Panc1 (cell line): ENCODE data around the gene KCNA10. TPM values are rescaled to one million over a fixed set of nuclear protein-coding genes. Genes with fewer than 3 reads are reported as not detected.

Source experiments
- ATAC-seq: fragments of 200-7000 bp; cut with Tn5 transposase; 2 replicates; pipeline ENCODE4 v1.9.1; 2020; ENCODE audit warnings: mild to moderate bottlenecking, moderate library complexity
- BruUV-seq: library from RNA; stranded (reverse); fragments of 400-500 nt; replicated peaks from 2 replicates; lab custom pipeline; 2021; lab: Mats Ljungman, UMichigan
- CTCF ChIA-PET: fragments of 300-600 bp; sonication (Branson Sonifier 250); formaldehyde crosslinking; loops from one replicate; lab custom pipeline; 2022; ENCODE audit warnings: antibody characterized with exemption; lab: Charles Lee
- POLR2A ChIA-PET: fragments of 300-600 bp; sonication (Branson Sonifier 250); formaldehyde crosslinking; loops from one replicate; lab custom pipeline; 2022; ENCODE audit warnings: antibody characterized with exemption; lab: Charles Lee
- DNase-seq: peaks from one replicate; pipeline ENCODE4 v3.0.0-alpha.2; 2010; ENCODE audit warnings: low read depth, low spot score
- H3K27ac ChIP-seq: 2 replicates; pipeline ENCODE4 v1.5.1; 2011; ENCODE audit warnings: mild to moderate bottlenecking, low read length, inconsistent platforms
- H3K27me3 ChIP-seq: fragments of 200-500 bp; sonication (Bioruptor generic); 2 replicates; pipeline ENCODE4 v1.6.0; 2014; ENCODE audit warnings: low read length, inconsistent platforms; ENCODE audit not compliant: control insufficient read depth, insufficient read depth
- H3K36me3 ChIP-seq: fragments of 200-500 bp; sonication (Bioruptor generic); 2 replicates; pipeline ENCODE4 v1.5.1; 2014; ENCODE audit warnings: inconsistent platforms, mild to moderate bottlenecking, low read length, moderate library complexity; ENCODE audit not compliant: control insufficient read depth, insufficient read depth
- H3K4me1 ChIP-seq: 2 replicates; pipeline ENCODE4 v1.5.1; 2011; ENCODE audit warnings: inconsistent platforms, mild to moderate bottlenecking, low read length, moderate library complexity; ENCODE audit not compliant: control insufficient read depth, insufficient read depth
- H3K4me3 ChIP-seq, 2 experiments: 2 replicates each; pipeline ENCODE4 v1.5.1; 2011 to 2012; ENCODE audit warnings: low read depth in 2 of 2, low read length in 2 of 2, mild to moderate bottlenecking in 2 of 2, inconsistent platforms in 1 of 2, moderate library complexity in 1 of 2
- H3K9me3 ChIP-seq: fragments of 200-500 bp; sonication (Bioruptor generic); 2 replicates; pipeline ENCODE4 v1.5.1; 2014; ENCODE audit warnings: low read depth, mild to moderate bottlenecking, inconsistent platforms, low read length, moderate library complexity; ENCODE audit not compliant: control insufficient read depth, insufficient read depth
- POLR2AphosphoS5 ChIP-seq: IDR thresholded peaks from 2 replicates; pipeline ENCODE4 v1.6.1; 2012; ENCODE audit warnings: mild to moderate bottlenecking, low read depth, low read length, moderate library complexity
- SIN3A ChIP-seq: IDR thresholded peaks from 2 replicates; pipeline ENCODE4 v1.6.1; 2012; ENCODE audit warnings: low read depth, mild to moderate bottlenecking, low read length, moderate library complexity, borderline replicate concordance; ENCODE audit not compliant: insufficient read depth
- TCF7L2 ChIP-seq: IDR thresholded peaks from 2 replicates; pipeline ENCODE4 v1.6.1; 2011; ENCODE audit warnings: mild to moderate bottlenecking, low read depth, low read length, inconsistent platforms
- in situ Hi-C: cut with HindIII; loops from 2 replicates; pipeline ENCODE4 v1.10.0; 2016; ENCODE audit warnings: low sequenced_read_pairs, low pct_unique_long_range_greater_than_20kb
- intact Hi-C: fragments of 100-400 bp; cut with micrococcal nuclease; formaldehyde crosslinking; loops from one replicate; pipeline ENCODE4 v1.10.0; 2022; ENCODE audit not compliant: unreplicated experiment
- total RNA-seq: library from RNA; stranded (reverse); gene quantifications from one replicate; pipeline ENCODE4 v1.2.1, GENCODE V29; 2021; ENCODE audit not compliant: unreplicated experiment
- TF ChIP-seq, protein P1 (sequence below): fragments of 450-650 bp; IDR thresholded peaks from 2 replicates; pipeline ENCODE4 v1.5.1; 2017; ENCODE audit warnings: mild to moderate bottlenecking
- TF ChIP-seq, protein P2 (sequence below), 2 experiments: IDR thresholded peaks; 2 replicates each; pipeline ENCODE4 v1.6.1; 2011 to 2012; ENCODE audit warnings: low read depth in 2 of 2, control low read depth in 1 of 2, low read length in 1 of 2, mild to moderate bottlenecking in 1 of 2, moderate library complexity in 1 of 2; ENCODE audit not compliant: insufficient read depth in 1 of 2

KCNA10 gene
- total RNA-seq, 1 experiment from 2014 or later, result not detected

DNA sequence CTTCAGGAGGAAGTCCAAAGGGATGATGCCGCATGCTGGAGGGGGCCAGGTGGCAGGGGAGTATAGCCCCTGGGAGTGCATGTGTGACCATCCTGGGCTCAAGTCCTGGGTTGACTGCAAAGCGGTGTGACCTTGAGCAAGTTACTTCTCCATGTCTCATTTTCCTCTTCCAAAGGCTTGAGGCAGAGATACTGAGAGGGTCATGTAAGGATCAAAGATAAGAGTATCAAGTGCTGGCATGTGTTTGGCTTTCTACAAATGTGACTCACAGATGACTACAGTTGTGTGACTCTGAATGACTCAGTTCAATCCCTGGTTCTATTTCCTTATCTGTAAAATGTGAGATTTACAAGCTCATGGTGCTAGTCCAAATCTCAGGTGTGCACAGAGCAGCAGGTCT, 41.9 kb downstream of the KCNA10 start:
- Histone ChIP-seq H3K27ac (no peak overlapping the region), H3K4me3 (no peak overlapping the region), H3K4me1 (peaks cover 6% of the 10 kb centered on the region; the same call in 1 of the 2 replicates), H3K9me3 (no peaks in the 10 kb centered on the region), H3K27me3 (no peaks in the 10 kb centered on the region), H3K36me3 (no peaks in the 10 kb centered on the region)
- POLR2A ChIA-PET, result no interaction called here
- no peak for DNase-seq
- intact Hi-C loops, result no loop called here
- peak; percentile 71 for ATAC-seq
- CTCF ChIA-PET, result no interaction called here
- no peak for TF ChIP-seq TCF7L2
- TF ChIP-seq, protein P1, sequence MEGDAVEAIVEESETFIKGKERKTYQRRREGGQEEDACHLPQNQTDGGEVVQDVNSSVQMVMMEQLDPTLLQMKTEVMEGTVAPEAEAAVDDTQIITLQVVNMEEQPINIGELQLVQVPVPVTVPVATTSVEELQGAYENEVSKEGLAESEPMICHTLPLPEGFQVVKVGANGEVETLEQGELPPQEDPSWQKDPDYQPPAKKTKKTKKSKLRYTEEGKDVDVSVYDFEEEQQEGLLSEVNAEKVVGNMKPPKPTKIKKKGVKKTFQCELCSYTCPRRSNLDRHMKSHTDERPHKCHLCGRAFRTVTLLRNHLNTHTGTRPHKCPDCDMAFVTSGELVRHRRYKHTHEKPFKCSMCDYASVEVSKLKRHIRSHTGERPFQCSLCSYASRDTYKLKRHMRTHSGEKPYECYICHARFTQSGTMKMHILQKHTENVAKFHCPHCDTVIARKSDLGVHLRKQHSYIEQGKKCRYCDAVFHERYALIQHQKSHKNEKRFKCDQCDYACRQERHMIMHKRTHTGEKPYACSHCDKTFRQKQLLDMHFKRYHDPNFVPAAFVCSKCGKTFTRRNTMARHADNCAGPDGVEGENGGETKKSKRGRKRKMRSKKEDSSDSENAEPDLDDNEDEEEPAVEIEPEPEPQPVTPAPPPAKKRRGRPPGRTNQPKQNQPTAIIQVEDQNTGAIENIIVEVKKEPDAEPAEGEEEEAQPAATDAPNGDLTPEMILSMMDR, result no peak
- no peak for TF ChIP-seq POLR2AphosphoS5
- no peak for TF ChIP-seq SIN3A
- TF ChIP-seq, protein P2, sequence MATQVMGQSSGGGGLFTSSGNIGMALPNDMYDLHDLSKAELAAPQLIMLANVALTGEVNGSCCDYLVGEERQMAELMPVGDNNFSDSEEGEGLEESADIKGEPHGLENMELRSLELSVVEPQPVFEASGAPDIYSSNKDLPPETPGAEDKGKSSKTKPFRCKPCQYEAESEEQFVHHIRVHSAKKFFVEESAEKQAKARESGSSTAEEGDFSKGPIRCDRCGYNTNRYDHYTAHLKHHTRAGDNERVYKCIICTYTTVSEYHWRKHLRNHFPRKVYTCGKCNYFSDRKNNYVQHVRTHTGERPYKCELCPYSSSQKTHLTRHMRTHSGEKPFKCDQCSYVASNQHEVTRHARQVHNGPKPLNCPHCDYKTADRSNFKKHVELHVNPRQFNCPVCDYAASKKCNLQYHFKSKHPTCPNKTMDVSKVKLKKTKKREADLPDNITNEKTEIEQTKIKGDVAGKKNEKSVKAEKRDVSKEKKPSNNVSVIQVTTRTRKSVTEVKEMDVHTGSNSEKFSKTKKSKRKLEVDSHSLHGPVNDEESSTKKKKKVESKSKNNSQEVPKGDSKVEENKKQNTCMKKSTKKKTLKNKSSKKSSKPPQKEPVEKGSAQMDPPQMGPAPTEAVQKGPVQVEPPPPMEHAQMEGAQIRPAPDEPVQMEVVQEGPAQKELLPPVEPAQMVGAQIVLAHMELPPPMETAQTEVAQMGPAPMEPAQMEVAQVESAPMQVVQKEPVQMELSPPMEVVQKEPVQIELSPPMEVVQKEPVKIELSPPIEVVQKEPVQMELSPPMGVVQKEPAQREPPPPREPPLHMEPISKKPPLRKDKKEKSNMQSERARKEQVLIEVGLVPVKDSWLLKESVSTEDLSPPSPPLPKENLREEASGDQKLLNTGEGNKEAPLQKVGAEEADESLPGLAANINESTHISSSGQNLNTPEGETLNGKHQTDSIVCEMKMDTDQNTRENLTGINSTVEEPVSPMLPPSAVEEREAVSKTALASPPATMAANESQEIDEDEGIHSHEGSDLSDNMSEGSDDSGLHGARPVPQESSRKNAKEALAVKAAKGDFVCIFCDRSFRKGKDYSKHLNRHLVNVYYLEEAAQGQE (IDR thresholded peaks at IDR 0.05; ENCODE audit: insufficient read depth in 1 of 2, low read depth in 2 of 2, low read length in 1 of 2), result no peak
- in situ Hi-C loops, result no loop called here
- no TSS peak for BruUV-seq

DNA sequence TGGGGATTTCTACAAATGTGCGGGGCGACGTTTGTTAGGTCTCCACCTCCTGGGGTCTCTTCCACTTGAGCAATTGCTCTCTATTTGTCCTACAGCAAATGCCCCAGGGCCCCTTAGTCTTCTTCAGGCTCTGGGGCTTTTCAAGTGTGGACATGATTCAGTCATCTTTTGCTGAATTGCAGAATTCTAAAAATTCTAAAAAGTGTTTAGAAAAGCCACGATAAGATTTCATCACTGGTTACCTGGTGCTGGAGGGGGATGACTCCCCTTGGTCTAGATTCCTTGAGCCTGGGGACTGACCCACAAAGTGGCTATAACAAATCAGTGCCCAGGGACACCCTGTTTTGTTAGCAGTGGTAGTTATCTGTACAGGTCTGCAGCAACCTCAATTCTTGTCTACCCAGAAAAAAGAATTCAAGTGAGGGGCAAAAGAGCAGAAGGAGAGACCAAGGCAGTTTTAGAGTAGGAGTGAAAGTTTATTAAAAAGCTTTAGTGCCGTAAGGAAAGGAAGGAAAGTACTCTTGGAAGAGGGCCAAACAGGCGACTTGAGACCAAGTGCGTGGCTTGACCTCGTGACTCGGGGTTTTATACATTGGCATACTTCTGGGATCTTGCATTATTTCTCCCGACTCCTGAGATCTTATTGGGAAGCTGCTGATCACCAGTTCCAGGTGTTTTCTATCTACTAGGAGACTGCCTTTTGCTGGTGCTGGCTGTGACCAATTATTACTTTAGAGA, 42.8 kb downstream of the KCNA10 start:
- no peak overlapping the region for H3K27ac ChIP-seq
- peaks cover 6% of the 10 kb centered on the region; the same call in 1 of the 2 replicates for H3K4me1 ChIP-seq
- no peak overlapping the region for H3K4me3 ChIP-seq
- BruUV-seq, result no TSS peak
- no peak for ATAC-seq
- no peak for TF ChIP-seq TCF7L2
- TF ChIP-seq, protein P1, result no peak
- TF ChIP-seq, protein P2 (IDR thresholded peaks at IDR 0.05; ENCODE audit: insufficient read depth in 1 of 2, low read depth in 2 of 2, low read length in 1 of 2), result no peak
- TF ChIP-seq POLR2AphosphoS5, result no peak
- no peak for TF ChIP-seq SIN3A
- H3K9me3 ChIP-seq, result no peaks in the 10 kb centered on the region
- POLR2A ChIA-PET, result no interaction called here
- intact Hi-C loops (no loop called here), in situ Hi-C loops (no loop called here)
- H3K27me3 ChIP-seq, result no peaks in the 10 kb centered on the region
- no peak for DNase-seq
- H3K36me3 ChIP-seq, result no peaks in the 10 kb centered on the region
- CTCF ChIA-PET, result no interaction called here
